ENCODE results near the gene LDLRAD3.

DNA sequence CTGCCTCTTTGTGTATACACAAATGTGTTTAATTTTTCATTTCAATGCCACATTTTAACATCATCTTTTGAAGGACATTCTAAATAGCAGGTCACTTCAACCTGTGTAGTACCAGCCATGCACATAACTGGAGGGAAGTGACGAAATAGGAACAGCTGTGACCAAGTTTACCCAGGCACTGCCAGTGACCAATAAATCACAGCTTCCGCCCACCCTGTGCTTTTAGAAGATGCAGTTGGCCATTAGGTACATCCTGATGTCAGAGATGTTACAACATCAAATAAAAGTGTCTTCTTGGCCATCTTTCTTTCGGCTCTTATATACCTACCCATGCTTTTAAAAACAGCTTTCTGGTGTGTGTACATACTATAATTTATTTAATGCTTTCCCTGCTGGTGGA lies 7.8 kb downstream of the LDLRAD3 start:
- TF ChIP-seq CTCF (IDR thresholded peaks at IDR 0.05) (no peak), POLR2AphosphoS5 (IDR thresholded peaks at IDR 0.05; ENCODE audit: low read depth, low read length) (no peak), SIN3A (IDR thresholded peaks at IDR 0.05; ENCODE audit: borderline replicate concordance, insufficient read depth, low read depth, low read length) (no peak), TCF7L2 (IDR thresholded peaks at IDR 0.05; ENCODE audit: low read depth, low read length) (no peak)
- TF ChIP-seq, protein P1, sequence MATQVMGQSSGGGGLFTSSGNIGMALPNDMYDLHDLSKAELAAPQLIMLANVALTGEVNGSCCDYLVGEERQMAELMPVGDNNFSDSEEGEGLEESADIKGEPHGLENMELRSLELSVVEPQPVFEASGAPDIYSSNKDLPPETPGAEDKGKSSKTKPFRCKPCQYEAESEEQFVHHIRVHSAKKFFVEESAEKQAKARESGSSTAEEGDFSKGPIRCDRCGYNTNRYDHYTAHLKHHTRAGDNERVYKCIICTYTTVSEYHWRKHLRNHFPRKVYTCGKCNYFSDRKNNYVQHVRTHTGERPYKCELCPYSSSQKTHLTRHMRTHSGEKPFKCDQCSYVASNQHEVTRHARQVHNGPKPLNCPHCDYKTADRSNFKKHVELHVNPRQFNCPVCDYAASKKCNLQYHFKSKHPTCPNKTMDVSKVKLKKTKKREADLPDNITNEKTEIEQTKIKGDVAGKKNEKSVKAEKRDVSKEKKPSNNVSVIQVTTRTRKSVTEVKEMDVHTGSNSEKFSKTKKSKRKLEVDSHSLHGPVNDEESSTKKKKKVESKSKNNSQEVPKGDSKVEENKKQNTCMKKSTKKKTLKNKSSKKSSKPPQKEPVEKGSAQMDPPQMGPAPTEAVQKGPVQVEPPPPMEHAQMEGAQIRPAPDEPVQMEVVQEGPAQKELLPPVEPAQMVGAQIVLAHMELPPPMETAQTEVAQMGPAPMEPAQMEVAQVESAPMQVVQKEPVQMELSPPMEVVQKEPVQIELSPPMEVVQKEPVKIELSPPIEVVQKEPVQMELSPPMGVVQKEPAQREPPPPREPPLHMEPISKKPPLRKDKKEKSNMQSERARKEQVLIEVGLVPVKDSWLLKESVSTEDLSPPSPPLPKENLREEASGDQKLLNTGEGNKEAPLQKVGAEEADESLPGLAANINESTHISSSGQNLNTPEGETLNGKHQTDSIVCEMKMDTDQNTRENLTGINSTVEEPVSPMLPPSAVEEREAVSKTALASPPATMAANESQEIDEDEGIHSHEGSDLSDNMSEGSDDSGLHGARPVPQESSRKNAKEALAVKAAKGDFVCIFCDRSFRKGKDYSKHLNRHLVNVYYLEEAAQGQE (IDR thresholded peaks at IDR 0.05; ENCODE audit: insufficient read depth in 1 of 2, low read depth in 2 of 2, low read length in 1 of 2), result no peak

Measured in Panc1 (cell line).